ENCODE measurements around the gene CLEC14A. TPM values are rescaled to one million over a fixed set of nuclear protein-coding genes. Genes with fewer than 3 reads are reported as not detected.

CLEC14A gene
- total RNA-seq, 1 donor from 2014 or later = 0.96 TPM

DNA sequence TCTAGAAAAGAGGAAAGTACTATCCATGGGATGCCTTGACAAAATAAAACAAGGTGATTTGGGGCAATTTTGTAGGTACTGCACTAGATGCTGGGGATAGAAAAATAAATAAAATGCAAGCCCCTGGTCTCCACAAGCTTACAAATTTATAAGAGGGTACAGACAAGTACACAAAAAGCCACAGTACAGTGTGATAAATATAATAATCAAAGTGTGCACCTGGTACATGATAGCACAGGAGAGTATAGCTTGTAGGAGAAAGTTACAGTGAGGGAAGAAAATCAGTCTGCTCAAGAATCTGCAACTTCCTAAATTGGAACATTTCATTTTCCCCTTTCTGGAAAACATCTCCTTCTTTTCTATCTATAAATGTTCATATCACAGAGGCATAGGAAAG is 51.2 kb downstream of the CLEC14A start:
- Mint-ChIP-seq H3K4me3 (ENCODE audit: unreplicated experiment) (no peak overlapping the region), H3K27me3 (ENCODE audit: unreplicated experiment) (peaks cover 11% of the 10 kb centered on the region), H3K36me3 (ENCODE audit: unreplicated experiment) (peaks cover 4% of the 10 kb centered on the region), H3K4me1 (ENCODE audit: low read depth, unreplicated experiment) (peaks cover 17% of the 10 kb centered on the region), H3K27ac (ENCODE audit: unreplicated experiment) (no peak overlapping the region), H3K9me3 (ENCODE audit: unreplicated experiment) (peaks cover 9% of the 10 kb centered on the region)
- TF ChIP-seq, protein P1, sequence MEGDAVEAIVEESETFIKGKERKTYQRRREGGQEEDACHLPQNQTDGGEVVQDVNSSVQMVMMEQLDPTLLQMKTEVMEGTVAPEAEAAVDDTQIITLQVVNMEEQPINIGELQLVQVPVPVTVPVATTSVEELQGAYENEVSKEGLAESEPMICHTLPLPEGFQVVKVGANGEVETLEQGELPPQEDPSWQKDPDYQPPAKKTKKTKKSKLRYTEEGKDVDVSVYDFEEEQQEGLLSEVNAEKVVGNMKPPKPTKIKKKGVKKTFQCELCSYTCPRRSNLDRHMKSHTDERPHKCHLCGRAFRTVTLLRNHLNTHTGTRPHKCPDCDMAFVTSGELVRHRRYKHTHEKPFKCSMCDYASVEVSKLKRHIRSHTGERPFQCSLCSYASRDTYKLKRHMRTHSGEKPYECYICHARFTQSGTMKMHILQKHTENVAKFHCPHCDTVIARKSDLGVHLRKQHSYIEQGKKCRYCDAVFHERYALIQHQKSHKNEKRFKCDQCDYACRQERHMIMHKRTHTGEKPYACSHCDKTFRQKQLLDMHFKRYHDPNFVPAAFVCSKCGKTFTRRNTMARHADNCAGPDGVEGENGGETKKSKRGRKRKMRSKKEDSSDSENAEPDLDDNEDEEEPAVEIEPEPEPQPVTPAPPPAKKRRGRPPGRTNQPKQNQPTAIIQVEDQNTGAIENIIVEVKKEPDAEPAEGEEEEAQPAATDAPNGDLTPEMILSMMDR (IDR thresholded peaks at IDR 0.05; ENCODE audit: partially characterized antibody, unreplicated experiment) = no peak
- DNase-seq = no peak

Other genes with a start within 250 kb of the CLEC14A start
- 8.2 TPM for gene SSTR1, start 48.2 kb downstream of the CLEC14A start, total RNA-seq (ENCODE audit: unreplicated experiment)

All from glutamatergic neuron (in vitro differentiated cells).